Measurements from ENCODE around the gene NHERF2. TPM values are rescaled to one million over a fixed set of nuclear protein-coding genes. Genes with fewer than 3 reads are reported as not detected.

NHERF2 gene
- total and polyA plus RNA-seq, 9 of the 15 experiments (the other 6 are each of a cell fraction or from before 2014, with no cell fraction given): 0.15 to 42.0 (median 12.5) TPM

DNA sequence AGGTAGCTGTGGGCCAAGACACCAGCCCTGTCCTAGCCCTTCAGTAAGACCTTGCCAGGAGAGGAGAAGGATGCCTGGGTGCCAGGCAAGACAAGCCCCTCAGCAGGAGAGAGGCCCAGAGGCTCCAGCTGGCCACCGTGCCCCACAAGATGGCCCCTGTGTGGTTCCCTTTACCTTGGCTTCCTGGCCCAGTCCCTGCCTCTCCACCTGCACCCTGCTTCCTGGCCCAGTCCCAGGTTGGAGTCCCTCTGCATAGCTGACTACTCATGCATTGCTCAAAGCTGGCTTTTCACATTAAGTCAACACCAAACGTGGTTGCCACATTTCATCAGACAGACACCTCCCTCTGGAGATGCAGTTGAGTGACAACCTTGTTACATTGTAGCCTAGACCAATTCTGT lies 33.0 kb upstream of the NHERF2 start (continued):
- TF ChIP-seq, protein P1, sequence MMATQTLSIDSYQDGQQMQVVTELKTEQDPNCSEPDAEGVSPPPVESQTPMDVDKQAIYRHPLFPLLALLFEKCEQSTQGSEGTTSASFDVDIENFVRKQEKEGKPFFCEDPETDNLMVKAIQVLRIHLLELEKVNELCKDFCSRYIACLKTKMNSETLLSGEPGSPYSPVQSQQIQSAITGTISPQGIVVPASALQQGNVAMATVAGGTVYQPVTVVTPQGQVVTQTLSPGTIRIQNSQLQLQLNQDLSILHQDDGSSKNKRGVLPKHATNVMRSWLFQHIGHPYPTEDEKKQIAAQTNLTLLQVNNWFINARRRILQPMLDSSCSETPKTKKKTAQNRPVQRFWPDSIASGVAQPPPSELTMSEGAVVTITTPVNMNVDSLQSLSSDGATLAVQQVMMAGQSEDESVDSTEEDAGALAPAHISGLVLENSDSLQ (IDR thresholded peaks at IDR 0.05): peak; percentile 89
- TF ChIP-seq, protein P2, sequence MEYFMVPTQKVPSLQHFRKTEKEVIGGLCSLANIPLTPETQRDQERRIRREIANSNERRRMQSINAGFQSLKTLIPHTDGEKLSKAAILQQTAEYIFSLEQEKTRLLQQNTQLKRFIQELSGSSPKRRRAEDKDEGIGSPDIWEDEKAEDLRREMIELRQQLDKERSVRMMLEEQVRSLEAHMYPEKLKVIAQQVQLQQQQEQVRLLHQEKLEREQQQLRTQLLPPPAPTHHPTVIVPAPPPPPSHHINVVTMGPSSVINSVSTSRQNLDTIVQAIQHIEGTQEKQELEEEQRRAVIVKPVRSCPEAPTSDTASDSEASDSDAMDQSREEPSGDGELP (CRISPR knock-in tag; IDR thresholded peaks at IDR 0.05; ENCODE audit: borderline replicate concordance): 0 out of 2 replicates have a peak, but pooled peaks have one; percentile 30
- TF ChIP-seq, protein P3, sequence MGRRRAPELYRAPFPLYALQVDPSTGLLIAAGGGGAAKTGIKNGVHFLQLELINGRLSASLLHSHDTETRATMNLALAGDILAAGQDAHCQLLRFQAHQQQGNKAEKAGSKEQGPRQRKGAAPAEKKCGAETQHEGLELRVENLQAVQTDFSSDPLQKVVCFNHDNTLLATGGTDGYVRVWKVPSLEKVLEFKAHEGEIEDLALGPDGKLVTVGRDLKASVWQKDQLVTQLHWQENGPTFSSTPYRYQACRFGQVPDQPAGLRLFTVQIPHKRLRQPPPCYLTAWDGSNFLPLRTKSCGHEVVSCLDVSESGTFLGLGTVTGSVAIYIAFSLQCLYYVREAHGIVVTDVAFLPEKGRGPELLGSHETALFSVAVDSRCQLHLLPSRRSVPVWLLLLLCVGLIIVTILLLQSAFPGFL (CRISPR knock-in tag; IDR thresholded peaks at IDR 0.05): no peak
- TF ChIP-seq HDAC8 (tag; IDR thresholded peaks at IDR 0.05) (peak; percentile 82), DDX20 (tag; IDR thresholded peaks at IDR 0.05; ENCODE audit: low read depth) (no peak), HOXB6 (CRISPR knock-in tag; IDR thresholded peaks at IDR 0.05; ENCODE audit: borderline replicate concordance) (no peak), DMBX1 (CRISPR knock-in tag; IDR thresholded peaks at IDR 0.05; ENCODE audit: borderline replicate concordance) (peak; percentile 77; the same call in 1 of the 2 replicates), CEBPB (tag; IDR thresholded peaks at IDR 0.05) (peak; percentile 53), ZNF12 (CRISPR knock-in tag; IDR thresholded peaks at IDR 0.05) (no peak), KHSRP (IDR thresholded peaks at IDR 0.05) (no peak), TRIM24 (IDR thresholded peaks at IDR 0.05) (no peak), ZNF778 (CRISPR knock-in tag; IDR thresholded peaks at IDR 0.05) (no peak), ZNF785 (CRISPR knock-in tag; IDR thresholded peaks at IDR 0.05) (no peak), KDM5B (IDR thresholded peaks at IDR 0.05; ENCODE audit: insufficient replicate concordance, low read depth, low read length) (no peak), KLF16 (IDR thresholded peaks at IDR 0.05) (no peak), CEBPG (CRISPR knock-in tag; IDR thresholded peaks at IDR 0.05) (peak; percentile 69; the same call in 1 of the 2 replicates), CEBPG (tag; conservative IDR thresholded peaks at IDR 0.05 in 1 of 2, IDR thresholded peaks at IDR 0.05 in 1 of 2) (peak in 1 of 2 experiments; percentile 55; a peak in 1 of 4 replicates), ZNF311 (CRISPR knock-in tag; IDR thresholded peaks at IDR 0.05) (peak; percentile 59; the same call in 1 of the 2 replicates), MCM5 (IDR thresholded peaks at IDR 0.05; ENCODE audit: low read depth) (no peak)
- TF ChIP-seq, protein P4, sequence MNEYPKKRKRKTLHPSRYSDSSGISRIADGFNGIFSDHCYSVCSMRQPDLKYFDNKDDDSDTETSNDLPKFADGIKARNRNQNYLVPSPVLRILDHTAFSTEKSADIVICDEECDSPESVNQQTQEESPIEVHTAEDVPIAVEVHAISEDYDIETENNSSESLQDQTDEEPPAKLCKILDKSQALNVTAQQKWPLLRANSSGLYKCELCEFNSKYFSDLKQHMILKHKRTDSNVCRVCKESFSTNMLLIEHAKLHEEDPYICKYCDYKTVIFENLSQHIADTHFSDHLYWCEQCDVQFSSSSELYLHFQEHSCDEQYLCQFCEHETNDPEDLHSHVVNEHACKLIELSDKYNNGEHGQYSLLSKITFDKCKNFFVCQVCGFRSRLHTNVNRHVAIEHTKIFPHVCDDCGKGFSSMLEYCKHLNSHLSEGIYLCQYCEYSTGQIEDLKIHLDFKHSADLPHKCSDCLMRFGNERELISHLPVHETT (CRISPR knock-in tag; conservative IDR thresholded peaks at IDR 0.05 in 1 of 2, IDR thresholded peaks at IDR 0.05 in 1 of 2): 0 out of 4 replicates have a peak, but pooled peaks of 1 of the 2 experiments have one; percentile 40
- TF ChIP-seq, protein P5, sequence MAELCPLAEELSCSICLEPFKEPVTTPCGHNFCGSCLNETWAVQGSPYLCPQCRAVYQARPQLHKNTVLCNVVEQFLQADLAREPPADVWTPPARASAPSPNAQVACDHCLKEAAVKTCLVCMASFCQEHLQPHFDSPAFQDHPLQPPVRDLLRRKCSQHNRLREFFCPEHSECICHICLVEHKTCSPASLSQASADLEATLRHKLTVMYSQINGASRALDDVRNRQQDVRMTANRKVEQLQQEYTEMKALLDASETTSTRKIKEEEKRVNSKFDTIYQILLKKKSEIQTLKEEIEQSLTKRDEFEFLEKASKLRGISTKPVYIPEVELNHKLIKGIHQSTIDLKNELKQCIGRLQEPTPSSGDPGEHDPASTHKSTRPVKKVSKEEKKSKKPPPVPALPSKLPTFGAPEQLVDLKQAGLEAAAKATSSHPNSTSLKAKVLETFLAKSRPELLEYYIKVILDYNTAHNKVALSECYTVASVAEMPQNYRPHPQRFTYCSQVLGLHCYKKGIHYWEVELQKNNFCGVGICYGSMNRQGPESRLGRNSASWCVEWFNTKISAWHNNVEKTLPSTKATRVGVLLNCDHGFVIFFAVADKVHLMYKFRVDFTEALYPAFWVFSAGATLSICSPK (IDR thresholded peaks at IDR 0.05; ENCODE audit: borderline replicate concordance): no peak
- TF ChIP-seq, protein P6, sequence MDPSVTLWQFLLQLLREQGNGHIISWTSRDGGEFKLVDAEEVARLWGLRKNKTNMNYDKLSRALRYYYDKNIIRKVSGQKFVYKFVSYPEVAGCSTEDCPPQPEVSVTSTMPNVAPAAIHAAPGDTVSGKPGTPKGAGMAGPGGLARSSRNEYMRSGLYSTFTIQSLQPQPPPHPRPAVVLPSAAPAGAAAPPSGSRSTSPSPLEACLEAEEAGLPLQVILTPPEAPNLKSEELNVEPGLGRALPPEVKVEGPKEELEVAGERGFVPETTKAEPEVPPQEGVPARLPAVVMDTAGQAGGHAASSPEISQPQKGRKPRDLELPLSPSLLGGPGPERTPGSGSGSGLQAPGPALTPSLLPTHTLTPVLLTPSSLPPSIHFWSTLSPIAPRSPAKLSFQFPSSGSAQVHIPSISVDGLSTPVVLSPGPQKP (CRISPR knock-in tag; IDR thresholded peaks at IDR 0.05): no peak

All from K562 (cell line).